ENCODE results near the gene PRDM16.
A peak's percentile ranks its signal among the peaks of the same experiment; 100 is the strongest.

Gene PRDM16

GRCh38 chr1:3068564-3069431 lies at the start of gene PRDM16:
TSS of gene PRDM16 (plus strand) at chr1:3069203. CDS start at chr1:3069260, 57 bp downstream.
- Histone ChIP-seq H3K4me1 (ENCODE audit: insufficient read depth, low read length) (peaks cover 4% of the 10 kb centered on the region; the same call in 1 of the 2 replicates), H3K9ac (ENCODE audit: low read depth, low read length) (peak within 1 kb of the TSS; percentile 54)

GRCh38 chr1:3019516-3020051 lies 49.4 kb upstream of the PRDM16 start:
- Histone ChIP-seq H3K4me1 (ENCODE audit: insufficient read depth, low read length) (no peaks in the 10 kb centered on the region), H3K9ac (ENCODE audit: low read depth, low read length) (no peak overlapping the region), H3K9me3 (ENCODE audit: control insufficient read depth, insufficient read depth, low read length) (no peaks in the 10 kb centered on the region), H3K36me3 (ENCODE audit: insufficient read depth, low read length) (no peaks in the 10 kb centered on the region)

More at GRCh38 chr1:3068564-3069431, at the start of gene PRDM16:
- Histone ChIP-seq H3K9me3 (ENCODE audit: control insufficient read depth, insufficient read depth, low read length) (no peaks in the 10 kb centered on the region), H3K36me3 (ENCODE audit: insufficient read depth, low read length) (no peaks in the 10 kb centered on the region)

- H3K9ac ChIP-seq (ENCODE audit: low read depth, low read length): no peak overlapping the region
- no peaks in the 10 kb centered on the region for H3K4me1 ChIP-seq (ENCODE audit: insufficient read depth, low read length)
- no peaks in the 10 kb centered on the region for H3K9me3 ChIP-seq (ENCODE audit: control insufficient read depth, insufficient read depth, low read length)
- no peaks in the 10 kb centered on the region for H3K36me3 ChIP-seq (ENCODE audit: insufficient read depth, low read length)
These were observed 48.6 kb upstream of the PRDM16 start for GRCh38 chr1:3020263-3020909.

GRCh38 chr1:3021233-3021671 lies 47.8 kb upstream of the PRDM16 start, which contains the start of gene ACTRT2:
TSS of gene ACTRT2 (plus strand) at chr1:3021467. CDS start at chr1:3021687, 220 bp downstream.
- H3K9me3 ChIP-seq (ENCODE audit: control insufficient read depth, insufficient read depth, low read length): no peaks in the 10 kb centered on the region
- no peak within 1 kb of the TSS for H3K9ac ChIP-seq (ENCODE audit: low read depth, low read length)
- no peaks in the 10 kb centered on the region for H3K4me1 ChIP-seq (ENCODE audit: insufficient read depth, low read length)
- H3K36me3 ChIP-seq (ENCODE audit: insufficient read depth, low read length): no peaks in the 10 kb centered on the region

- Histone ChIP-seq H3K9me3 (ENCODE audit: control insufficient read depth, insufficient read depth, low read length) (no peaks in the 10 kb centered on the region), H3K9ac (ENCODE audit: low read depth, low read length) (no peak overlapping the region)
These were observed 47.1 kb upstream of the PRDM16 start for GRCh38 chr1:3021801-3022401.

GRCh38 chr1:3022511-3022973 lies 46.5 kb upstream of the PRDM16 start:
- Histone ChIP-seq H3K9me3 (ENCODE audit: control insufficient read depth, insufficient read depth, low read length) (no peaks in the 10 kb centered on the region), H3K36me3 (ENCODE audit: insufficient read depth, low read length) (no peaks in the 10 kb centered on the region), H3K4me1 (ENCODE audit: insufficient read depth, low read length) (no peaks in the 10 kb centered on the region), H3K9ac (ENCODE audit: low read depth, low read length) (no peak overlapping the region)

More at GRCh38 chr1:3021801-3022401, 47.1 kb upstream of the PRDM16 start:
- H3K36me3 ChIP-seq (ENCODE audit: insufficient read depth, low read length): no peaks in the 10 kb centered on the region
- no peaks in the 10 kb centered on the region for H3K4me1 ChIP-seq (ENCODE audit: insufficient read depth, low read length)

GRCh38 chr1:3022976-3023375 lies 46.0 kb upstream of the PRDM16 start:
- Histone ChIP-seq H3K9me3 (ENCODE audit: control insufficient read depth, insufficient read depth, low read length) (no peaks in the 10 kb centered on the region), H3K4me1 (ENCODE audit: insufficient read depth, low read length) (no peaks in the 10 kb centered on the region), H3K36me3 (ENCODE audit: insufficient read depth, low read length) (no peaks in the 10 kb centered on the region), H3K9ac (ENCODE audit: low read depth, low read length) (no peak overlapping the region)

GRCh38 chr1:3024019-3024418 lies 45.0 kb upstream of the PRDM16 start:
- Histone ChIP-seq H3K9ac (ENCODE audit: low read depth, low read length) (no peak overlapping the region), H3K36me3 (ENCODE audit: insufficient read depth, low read length) (no peaks in the 10 kb centered on the region), H3K9me3 (ENCODE audit: control insufficient read depth, insufficient read depth, low read length) (no peaks in the 10 kb centered on the region), H3K4me1 (ENCODE audit: insufficient read depth, low read length) (no peaks in the 10 kb centered on the region)

- Histone ChIP-seq H3K9me3 (ENCODE audit: control insufficient read depth, insufficient read depth, low read length) (no peaks in the 10 kb centered on the region), H3K9ac (ENCODE audit: low read depth, low read length) (no peak overlapping the region), H3K36me3 (ENCODE audit: insufficient read depth, low read length) (no peaks in the 10 kb centered on the region), H3K4me1 (ENCODE audit: insufficient read depth, low read length) (no peaks in the 10 kb centered on the region)
These were observed 44.4 kb upstream of the PRDM16 start for GRCh38 chr1:3024588-3024987.

- H3K36me3 ChIP-seq (ENCODE audit: insufficient read depth, low read length): no peaks in the 10 kb centered on the region
- no peak overlapping the region for H3K9ac ChIP-seq (ENCODE audit: low read depth, low read length)
- H3K9me3 ChIP-seq (ENCODE audit: control insufficient read depth, insufficient read depth, low read length): no peaks in the 10 kb centered on the region
- H3K4me1 ChIP-seq (ENCODE audit: insufficient read depth, low read length): no peaks in the 10 kb centered on the region
These were observed 42.9 kb upstream of the PRDM16 start for GRCh38 chr1:3026124-3026523.

- Histone ChIP-seq H3K9ac (ENCODE audit: low read depth, low read length) (no peak overlapping the region), H3K4me1 (ENCODE audit: insufficient read depth, low read length) (no peaks in the 10 kb centered on the region), H3K36me3 (ENCODE audit: insufficient read depth, low read length) (no peaks in the 10 kb centered on the region), H3K9me3 (ENCODE audit: control insufficient read depth, insufficient read depth, low read length) (no peaks in the 10 kb centered on the region)
These were observed 42.2 kb upstream of the PRDM16 start for GRCh38 chr1:3026581-3027391.

GRCh38 chr1:3027611-3028371 lies 41.2 kb upstream of the PRDM16 start:
- H3K4me1 ChIP-seq (ENCODE audit: insufficient read depth, low read length): no peaks in the 10 kb centered on the region
- no peaks in the 10 kb centered on the region for H3K36me3 ChIP-seq (ENCODE audit: insufficient read depth, low read length)
- H3K9me3 ChIP-seq (ENCODE audit: control insufficient read depth, insufficient read depth, low read length): no peaks in the 10 kb centered on the region
- no peak overlapping the region for H3K9ac ChIP-seq (ENCODE audit: low read depth, low read length)
